ENCODE data around the gene ATXN10. TPM values are rescaled to one million over a fixed set of nuclear protein-coding genes. Genes with fewer than 3 reads are reported as not detected.
A peak's percentile ranks its signal among the peaks of the same experiment; 100 is the strongest.

The ATXN10 gene
- total RNA-seq, 1 donor from 2014 or later, result 106 TPM

GRCh38 chr22:45743687-45744086, 72.1 kb downstream of the ATXN10 start:
- Histone ChIP-seq H3K27ac (peak overlapping the region; percentile 37), H3K4me3 (no peak overlapping the region), H3K36me3 (peaks cover 46% of the 10 kb centered on the region), H3K4me1 (peaks cover 26% of the 10 kb centered on the region), H3K9me3 (no peaks in the 10 kb centered on the region), H3K27me3 (ENCODE audit: low read depth) (no peaks in the 10 kb centered on the region)
- no peak for TF ChIP-seq CTCF (IDR thresholded peaks at IDR 0.05)
- ATAC-seq, result peak; percentile 56 to 67
- intact Hi-C loops (cut with DNase I), result no loop called here
- DNase-seq, result no peak

GRCh38 chr22:45744442-45744841, 72.8 kb downstream of the ATXN10 start:
- TF ChIP-seq CTCF (IDR thresholded peaks at IDR 0.05), result no peak
- ATAC-seq, result no peak
- Histone ChIP-seq H3K4me3 (no peak overlapping the region), H3K36me3 (peaks cover 39% of the 10 kb centered on the region), H3K9me3 (no peaks in the 10 kb centered on the region), H3K27ac (peak overlapping the region; percentile 37), H3K27me3 (ENCODE audit: low read depth) (no peaks in the 10 kb centered on the region), H3K4me1 (peaks cover 26% of the 10 kb centered on the region)
- no peak for DNase-seq
- intact Hi-C loops (cut with DNase I), result no loop called here

GRCh38 chr22:45750626-45751025, 79.0 kb downstream of the ATXN10 start:
- ATAC-seq, result no peak
- peaks cover 27% of the 10 kb centered on the region for H3K36me3 ChIP-seq
- H3K4me3 ChIP-seq, result no peak overlapping the region
- H3K9me3 ChIP-seq, result no peaks in the 10 kb centered on the region
- no peak overlapping the region for H3K27ac ChIP-seq
- intact Hi-C loops (cut with DNase I), result no loop called here
- H3K4me1 ChIP-seq, result peaks cover 6% of the 10 kb centered on the region
- no peak for TF ChIP-seq CTCF (IDR thresholded peaks at IDR 0.05)
- H3K27me3 ChIP-seq (ENCODE audit: low read depth), result no peaks in the 10 kb centered on the region
- no peak for DNase-seq

- intact Hi-C loops (cut with DNase I), result no loop called here
- peaks cover 27% of the 10 kb centered on the region for H3K36me3 ChIP-seq
- peaks cover 17% of the 10 kb centered on the region for H3K4me1 ChIP-seq
- TF ChIP-seq CTCF (IDR thresholded peaks at IDR 0.05), result no peak
- no peaks in the 10 kb centered on the region for H3K9me3 ChIP-seq
- H3K4me3 ChIP-seq, result no peak overlapping the region
- no peak overlapping the region for H3K27ac ChIP-seq
- no peaks in the 10 kb centered on the region for H3K27me3 ChIP-seq (ENCODE audit: low read depth)
- DNase-seq (no peak), ATAC-seq (no peak)
Observed at GRCh38 chr22:45752036-45752435, 80.4 kb downstream of the ATXN10 start.

- Histone ChIP-seq H3K4me3 (no peak overlapping the region), H3K4me1 (peaks cover 26% of the 10 kb centered on the region), H3K9me3 (no peaks in the 10 kb centered on the region), H3K36me3 (peaks cover 24% of the 10 kb centered on the region), H3K27me3 (ENCODE audit: low read depth) (no peaks in the 10 kb centered on the region), H3K27ac (no peak overlapping the region)
- DNase-seq (no peak), ATAC-seq (peak; percentile 11 to 75)
- no peak for TF ChIP-seq CTCF (IDR thresholded peaks at IDR 0.05)
- intact Hi-C loops (cut with DNase I), result no loop called here
Observed at GRCh38 chr22:45754822-45755221, 83.2 kb downstream of the ATXN10 start.

- TF ChIP-seq CTCF (IDR thresholded peaks at IDR 0.05), result no peak
- DNase-seq, result no peak
- peaks cover 26% of the 10 kb centered on the region for H3K4me1 ChIP-seq
- H3K27ac ChIP-seq, result no peak overlapping the region
- intact Hi-C loops (cut with DNase I), result no loop called here
- H3K27me3 ChIP-seq (ENCODE audit: low read depth), result no peaks in the 10 kb centered on the region
- ATAC-seq, result no peak
- no peaks in the 10 kb centered on the region for H3K9me3 ChIP-seq
- H3K4me3 ChIP-seq, result no peak overlapping the region
- H3K36me3 ChIP-seq, result peaks cover 10% of the 10 kb centered on the region
Observed at GRCh38 chr22:45756558-45756957, 84.9 kb downstream of the ATXN10 start.

All from lower lobe of right lung (tissue), 2 donors.